OCI-LY1 (cell line): Measurements from ENCODE around the gene ARHGAP21.

Experiments used
- CTCF ChIP-seq: fragments of 200-600 bp; sonication (generic), shearing (Covaris generic); IDR thresholded peaks from 2 replicates; pipeline ENCODE4 v1.5.1; 2017; ENCODE audit warnings: mild to moderate bottlenecking, antibody characterized with exemption, low read length, moderate library complexity, mixed read lengths
- EZH2 ChIP-seq: fragments of 200-600 bp; sonication (generic), shearing (Covaris generic); IDR thresholded peaks from 2 replicates; pipeline ENCODE4 v1.8.0; 2017; ENCODE audit warnings: borderline replicate concordance, mixed run types, mild to moderate bottlenecking, antibody characterized with exemption, low read length, moderate library complexity, mixed read lengths

- TF ChIP-seq CTCF: no peak
- no peak for TF ChIP-seq EZH2
These were observed 44.9 kb downstream of the ARHGAP21 start for GRCh38 chr10:24678757-24679156.
